Peyer's patch (tissue), 4 donors: ENCODE data around the gene FAM43B.

Experiments used
- CTCF ChIP-seq, 6 experiments: fragments of 450-650 bp in 4 of 6; fragments of 200-600 bp in 2 of 6; sonication (generic) in 1 of 6; IDR thresholded peaks; one replicate each; pipeline ENCODE4 v1.5.1; 2017 to 2019; ENCODE audit warnings: antibody characterized with exemption in 6 of 6, mild to moderate bottlenecking in 3 of 6, moderate library complexity in 1 of 6
- POLR2A ChIP-seq, 2 donors: fragments of 450-650 bp; IDR thresholded peaks; one replicate each; pipeline ENCODE4 v1.5.1; 2017; ENCODE audit warnings: antibody characterized with exemption in 2 of 2, mild to moderate bottlenecking in 2 of 2, moderate library complexity in 2 of 2

GRCh38 chr1:20538227-20538626 lies 14.1 kb upstream of the FAM43B start:
- TF ChIP-seq CTCF (IDR thresholded peaks at IDR 0.05) (no peak), POLR2A (IDR thresholded peaks at IDR 0.05) (no peak)
